Measurements from ENCODE around the gene CFAP61.
A peak's percentile ranks its signal among the peaks of the same experiment; 100 is the strongest.
"Not testable (repeated sequence)": the region's sequence is repeated elsewhere in the genome, so short reads cannot be mapped to it uniquely, and the experiment has no call there.

The CFAP61 gene

GRCh38 chr20:20095114-20095872, 43.0 kb downstream of the CFAP61 start:
- no peak for DNase-seq

GRCh38 chr20:20096421-20096820, 44.1 kb downstream of the CFAP61 start:
- DNase-seq, result no peak

- no peak for DNase-seq
These were observed 48.5 kb downstream of the CFAP61 start for GRCh38 chr20:20100881-20101280.

- no peak for DNase-seq
These were observed 49.8 kb downstream of the CFAP61 start for GRCh38 chr20:20102163-20102562.

- no peak for DNase-seq
These were observed 50.5 kb downstream of the CFAP61 start for GRCh38 chr20:20102716-20103258.

GRCh38 chr20:20103486-20103885, 51.2 kb downstream of the CFAP61 start:
- no peak for DNase-seq

- not testable (repeated sequence) for DNase-seq
These were observed 70.9 kb downstream of the CFAP61 start for GRCh38 chr20:20123187-20123586.

GRCh38 chr20:20130399-20130798, 78.1 kb downstream of the CFAP61 start:
- DNase-seq, result peak; percentile 19

- no peak for DNase-seq
These were observed 82.7 kb downstream of the CFAP61 start for GRCh38 chr20:20134941-20135575.

GRCh38 chr20:20136313-20136712, 84.0 kb downstream of the CFAP61 start:
- DNase-seq, result no peak

GRCh38 chr20:20137851-20138250, 85.5 kb downstream of the CFAP61 start:
- no peak for DNase-seq

GRCh38 chr20:20138301-20139064, 86.2 kb downstream of the CFAP61 start:
- no peak for DNase-seq

- no peak for DNase-seq
These were observed 87.1 kb downstream of the CFAP61 start for GRCh38 chr20:20139403-20139802.

GRCh38 chr20:20143165-20143564, 90.8 kb downstream of the CFAP61 start:
- no peak for DNase-seq

GRCh38 chr20:20143646-20144045, 91.3 kb downstream of the CFAP61 start:
- DNase-seq, result no peak

GRCh38 chr20:20148779-20149178, 96.4 kb downstream of the CFAP61 start:
- DNase-seq, result no peak

- DNase-seq, result no peak
These were observed 97.9 kb downstream of the CFAP61 start for GRCh38 chr20:20150241-20150640.

GRCh38 chr20:20160520-20160919, 108.2 kb downstream of the CFAP61 start:
- no peak for DNase-seq

GRCh38 chr20:20161611-20162010, 109.3 kb downstream of the CFAP61 start:
- no peak for DNase-seq

- no peak for DNase-seq
These were observed 115.4 kb downstream of the CFAP61 start for GRCh38 chr20:20167698-20168097.

- DNase-seq, result no peak
These were observed 120.9 kb downstream of the CFAP61 start for GRCh38 chr20:20173254-20173653.

- no peak for DNase-seq
These were observed 121.9 kb downstream of the CFAP61 start for GRCh38 chr20:20174089-20174835.

- no peak for DNase-seq
These were observed 129.0 kb downstream of the CFAP61 start for GRCh38 chr20:20181322-20181721.

Measured in inflammatory macrophage treated with lipopolysaccharide for 4 hours (primary cell).